ENCODE data around the gene APLP2.

APLP2 gene

GRCh38 chr11:130063451-130063850 lies 6.2 kb upstream of the APLP2 start:
- no peak for DNase-seq (ENCODE audit: extremely low spot score)
- ChIA-PET POLR2A (no interaction called here), CTCF (interaction anchor here (1.2 to 1.7 kb wide), 2 partner anchors 15 to 17 kb away, joined by 3 read pairs; no protein-coding TSS in a partner anchor)
- no peak for TF ChIP-seq CTCF (IDR thresholded peaks at IDR 0.05; ENCODE audit: control extremely low read depth, extremely low read depth, low read depth, missing control alignments)

- ChIA-PET CTCF (no interaction called here), POLR2A (no interaction called here)
- DNase-seq (ENCODE audit: extremely low spot score), result no peak
- no peak for TF ChIP-seq CTCF (IDR thresholded peaks at IDR 0.05; ENCODE audit: control extremely low read depth, extremely low read depth, low read depth, missing control alignments)
Observed at GRCh38 chr11:130064596-130064995, 5.1 kb upstream of the APLP2 start.

- ChIA-PET POLR2A (no interaction called here), CTCF (no interaction called here)
- TF ChIP-seq CTCF (IDR thresholded peaks at IDR 0.05; ENCODE audit: control extremely low read depth, extremely low read depth, low read depth, missing control alignments), result no peak
- DNase-seq (ENCODE audit: extremely low spot score), result no peak
Observed at GRCh38 chr11:130066338-130066737, 3.4 kb upstream of the APLP2 start.

GRCh38 chr11:130068546-130068985 lies 1.1 kb upstream of the APLP2 start:
- ChIA-PET POLR2A (no interaction called here), CTCF (no interaction called here)
- TF ChIP-seq CTCF (IDR thresholded peaks at IDR 0.05; ENCODE audit: control extremely low read depth, extremely low read depth, low read depth, missing control alignments), result no peak
- no peak for DNase-seq (ENCODE audit: extremely low spot score)

GRCh38 chr11:130068986-130069658 lies 572 bp upstream of the APLP2 start:
- no peak for TF ChIP-seq CTCF (IDR thresholded peaks at IDR 0.05; ENCODE audit: control extremely low read depth, extremely low read depth, low read depth, missing control alignments)
- ChIA-PET CTCF (no interaction called here), POLR2A (interaction anchor here (0.6 kb wide), 1 partner anchor 66 kb away, joined by 3 read pairs; no protein-coding TSS in a partner anchor)
- no peak for DNase-seq (ENCODE audit: extremely low spot score)

- CTCF ChIA-PET, result interaction anchor here (0.6 to 1.5 kb wide), 7 partner anchors 17 to 80 kb away, joined by 3 to 6 read pairs (median 4); no protein-coding TSS in a partner anchor
Observed at GRCh38 chr11:130070109-130070845, 583 bp downstream of the APLP2 start.

More at GRCh38 chr11:130070109-130070845, 583 bp downstream of the APLP2 start:
- DNase-seq (ENCODE audit: extremely low spot score), result peak; percentile 62
- POLR2A ChIA-PET, result interaction anchor here (1.0 kb wide), 1 partner anchor 67 kb away, joined by 4 read pairs; the partner anchor contains the start of gene PRDM10
- peak; percentile 38 for TF ChIP-seq CTCF (IDR thresholded peaks at IDR 0.05; ENCODE audit: control extremely low read depth, extremely low read depth, low read depth, missing control alignments)

Data from GM10248 (cell line).